Activated CD4-positive, alpha-beta memory T cell treated with anti-CD3 and anti-CD28 coated beads for 36 hours (primary cell): ENCODE results near the gene SLC9A7. TPM values are rescaled to one million over a fixed set of nuclear protein-coding genes. Genes with fewer than 3 reads are reported as not detected.
A peak's percentile ranks its signal among the peaks of the same experiment; 100 is the strongest.

ENCODE experiments used
- CTCF ChIA-PET: fragments of 350-600 bp; sonication (Branson Sonifier 250); formaldehyde crosslinking; loops from one replicate; lab custom pipeline; 2021; ENCODE audit warnings: antibody characterized with exemption, inconsistent platforms; lab: Charles Lee
- POLR2A ChIA-PET: fragments of 350-600 bp; sonication (Branson Sonifier 250); formaldehyde crosslinking; loops from one replicate; lab custom pipeline; 2021; ENCODE audit warnings: antibody characterized with exemption; lab: Charles Lee
- DNase-seq: peaks from one replicate; pipeline ENCODE4 v3.0.0-alpha.2; 2020
- H3K27ac Mint-ChIP-seq: one replicate; pipeline ENCODE4 v1.8.0; 2021; ENCODE audit warnings: mixed read lengths
- H3K27me3 Mint-ChIP-seq: one replicate; pipeline ENCODE4 v1.8.0; 2021; ENCODE audit warnings: mixed read lengths
- H3K36me3 Mint-ChIP-seq: one replicate; pipeline ENCODE4 v1.8.0; 2021; ENCODE audit warnings: mixed read lengths
- H3K4me1 Mint-ChIP-seq: one replicate; pipeline ENCODE4 v1.8.0; 2021; ENCODE audit warnings: low read depth, mixed read lengths
- H3K4me3 Mint-ChIP-seq: one replicate; pipeline ENCODE4 v1.8.0; 2021; ENCODE audit warnings: mild to moderate bottlenecking, mixed read lengths
- H3K9me3 Mint-ChIP-seq: one replicate; pipeline ENCODE4 v1.8.0; 2021; ENCODE audit warnings: mixed read lengths
- intact Hi-C: fragments of 100-400 bp; cut with micrococcal nuclease; formaldehyde crosslinking; loops from one replicate; pipeline ENCODE4 v1.15.1; 2023
- total RNA-seq, 2 experiments: library from RNA; stranded (reverse); gene quantifications; one replicate each; pipeline ENCODE4 v1.2.3, GENCODE V29; 2021

SLC9A7 gene
- total RNA-seq, 2 experiments from 2014 or later: 17.7 to 17.8 TPM

GRCh38 chrX:46694549-46694948 is 64.4 kb downstream of the SLC9A7 start:
- H3K9me3 Mint-ChIP-seq: no peaks in the 10 kb centered on the region
- POLR2A ChIA-PET: no interaction called here
- no peaks in the 10 kb centered on the region for H3K27me3 Mint-ChIP-seq
- no peak overlapping the region for H3K27ac Mint-ChIP-seq
- no peak overlapping the region for H3K4me3 Mint-ChIP-seq
- no peak for DNase-seq
- peaks cover 5% of the 10 kb centered on the region for H3K4me1 Mint-ChIP-seq
- H3K36me3 Mint-ChIP-seq: no peaks in the 10 kb centered on the region
- intact Hi-C loops: no loop called here
- CTCF ChIA-PET: no interaction called here

GRCh38 chrX:46693149-46693548 is 65.8 kb downstream of the SLC9A7 start:
- Mint-ChIP-seq H3K36me3 (no peaks in the 10 kb centered on the region), H3K4me1 (no peaks in the 10 kb centered on the region), H3K9me3 (no peaks in the 10 kb centered on the region), H3K27ac (no peak overlapping the region), H3K4me3 (no peak overlapping the region), H3K27me3 (no peaks in the 10 kb centered on the region)
- intact Hi-C loops: no loop called here
- no peak for DNase-seq
- POLR2A ChIA-PET: no interaction called here
- CTCF ChIA-PET: no interaction called here

- ChIA-PET CTCF (no interaction called here), POLR2A (no interaction called here)
- H3K4me3 Mint-ChIP-seq: no peak overlapping the region
- no peaks in the 10 kb centered on the region for H3K27me3 Mint-ChIP-seq
- intact Hi-C loops: no loop called here
- H3K36me3 Mint-ChIP-seq: no peaks in the 10 kb centered on the region
- no peaks in the 10 kb centered on the region for H3K9me3 Mint-ChIP-seq
- peaks cover 6% of the 10 kb centered on the region for H3K4me1 Mint-ChIP-seq
- no peak for DNase-seq
- no peak overlapping the region for H3K27ac Mint-ChIP-seq
Measured at GRCh38 chrX:46690818-46691217, 68.1 kb downstream of the SLC9A7 start.

GRCh38 chrX:46687619-46688018 is 71.3 kb downstream of the SLC9A7 start:
- no peaks in the 10 kb centered on the region for H3K9me3 Mint-ChIP-seq
- H3K27ac Mint-ChIP-seq: no peak overlapping the region
- CTCF ChIA-PET: no interaction called here
- no peaks in the 10 kb centered on the region for H3K27me3 Mint-ChIP-seq
- H3K4me1 Mint-ChIP-seq: peaks cover 14% of the 10 kb centered on the region
- H3K36me3 Mint-ChIP-seq: no peaks in the 10 kb centered on the region
- POLR2A ChIA-PET: no interaction called here
- no peak for DNase-seq
- no peak overlapping the region for H3K4me3 Mint-ChIP-seq
- intact Hi-C loops: loop anchor here (2.0 kb wide), 1 partner anchor 17 kb away; no protein-coding TSS in a partner anchor

GRCh38 chrX:46686003-46686645 is 72.8 kb downstream of the SLC9A7 start:
- intact Hi-C loops: loop anchor here (2.0 kb wide), 1 partner anchor 19 kb away; no protein-coding TSS in a partner anchor
- H3K27ac Mint-ChIP-seq: no peak overlapping the region

GRCh38 chrX:46683048-46683447 is 75.9 kb downstream of the SLC9A7 start:
- no peaks in the 10 kb centered on the region for H3K9me3 Mint-ChIP-seq
- peaks cover 14% of the 10 kb centered on the region for H3K4me1 Mint-ChIP-seq
- peak; percentile 8 for DNase-seq
- peaks cover 2% of the 10 kb centered on the region for H3K36me3 Mint-ChIP-seq
- ChIA-PET POLR2A (no interaction called here), CTCF (no interaction called here)
- no peak overlapping the region for H3K4me3 Mint-ChIP-seq
- H3K27me3 Mint-ChIP-seq: no peaks in the 10 kb centered on the region
- intact Hi-C loops: no loop called here
- no peak overlapping the region for H3K27ac Mint-ChIP-seq

More at GRCh38 chrX:46686003-46686645, 72.8 kb downstream of the SLC9A7 start:
- Mint-ChIP-seq H3K27me3 (no peaks in the 10 kb centered on the region), H3K36me3 (no peaks in the 10 kb centered on the region), H3K9me3 (no peaks in the 10 kb centered on the region), H3K4me3 (no peak overlapping the region), H3K4me1 (peaks cover 14% of the 10 kb centered on the region)
- CTCF ChIA-PET: interaction anchor here (0.6 to 1.3 kb wide), 10 partner anchors 9 to 150 kb away, joined by 3 to 5 read pairs (median 4); partner anchors contain the start of gene RP2
- POLR2A ChIA-PET: interaction anchor here (0.6 kb wide), 1 partner anchor 238 kb away, joined by 3 read pairs; no protein-coding TSS in a partner anchor
- DNase-seq: peak; percentile 52

GRCh38 chrX:46681849-46682248 is 77.1 kb downstream of the SLC9A7 start:
- intact Hi-C loops: no loop called here
- Mint-ChIP-seq H3K27me3 (no peaks in the 10 kb centered on the region), H3K4me3 (no peak overlapping the region), H3K4me1 (peaks cover 15% of the 10 kb centered on the region), H3K9me3 (no peaks in the 10 kb centered on the region), H3K36me3 (peaks cover 2% of the 10 kb centered on the region), H3K27ac (no peak overlapping the region)
- ChIA-PET CTCF (no interaction called here), POLR2A (no interaction called here)
- no peak for DNase-seq

- Mint-ChIP-seq H3K27me3 (no peaks in the 10 kb centered on the region), H3K36me3 (peaks cover 2% of the 10 kb centered on the region), H3K4me1 (peaks cover 12% of the 10 kb centered on the region), H3K9me3 (no peaks in the 10 kb centered on the region), H3K27ac (no peak overlapping the region), H3K4me3 (no peak overlapping the region)
- CTCF ChIA-PET: interaction anchor here (1.2 kb wide), 1 partner anchor 36 kb away, joined by 3 read pairs; no protein-coding TSS in a partner anchor
- intact Hi-C loops: no loop called here
- no peak for DNase-seq
- POLR2A ChIA-PET: no interaction called here
Measured at GRCh38 chrX:46678232-46678631, 80.7 kb downstream of the SLC9A7 start.

- peak overlapping the region; percentile 60 for H3K27ac Mint-ChIP-seq
- ChIA-PET CTCF (interaction anchor here (0.8 kb wide), 1 partner anchor 9 kb away, joined by 4 read pairs; no protein-coding TSS in a partner anchor), POLR2A (no interaction called here)
- peaks cover 12% of the 10 kb centered on the region for H3K4me1 Mint-ChIP-seq
- H3K36me3 Mint-ChIP-seq: peaks cover 3% of the 10 kb centered on the region
- no peaks in the 10 kb centered on the region for H3K9me3 Mint-ChIP-seq
- no peaks in the 10 kb centered on the region for H3K27me3 Mint-ChIP-seq
- H3K4me3 Mint-ChIP-seq: no peak overlapping the region
- intact Hi-C loops: no loop called here
- peak; percentile 31 for DNase-seq
Measured at GRCh38 chrX:46676399-46677356, 82.2 kb downstream of the SLC9A7 start.

GRCh38 chrX:46673620-46674359 is 85.1 kb downstream of the SLC9A7 start:
- DNase-seq: no peak
- Mint-ChIP-seq H3K9me3 (no peaks in the 10 kb centered on the region), H3K27ac (no peak overlapping the region), H3K4me3 (no peak overlapping the region), H3K27me3 (no peaks in the 10 kb centered on the region), H3K4me1 (peaks cover 12% of the 10 kb centered on the region), H3K36me3 (peaks cover 1% of the 10 kb centered on the region)
- ChIA-PET CTCF (interaction anchor here (1.1 kb wide), 1 partner anchor 12 kb away, joined by 4 read pairs; no protein-coding TSS in a partner anchor), POLR2A (no interaction called here)
- intact Hi-C loops: no loop called here

GRCh38 chrX:46670316-46670715 is 88.6 kb downstream of the SLC9A7 start:
- H3K4me1 Mint-ChIP-seq: peaks cover 6% of the 10 kb centered on the region
- ChIA-PET POLR2A (no interaction called here), CTCF (no interaction called here)
- H3K27ac Mint-ChIP-seq: no peak overlapping the region
- peaks cover 4% of the 10 kb centered on the region for H3K36me3 Mint-ChIP-seq
- H3K27me3 Mint-ChIP-seq: no peaks in the 10 kb centered on the region
- intact Hi-C loops: no loop called here
- H3K9me3 Mint-ChIP-seq: no peaks in the 10 kb centered on the region
- no peak overlapping the region for H3K4me3 Mint-ChIP-seq
- DNase-seq: no peak
